ENCODE results near the gene RHCG. TPM values are rescaled to one million over a fixed set of nuclear protein-coding genes. Genes with fewer than 3 reads are reported as not detected.

RHCG gene
- total RNA-seq, 2 experiments from 2014 or later = not detected

DNA sequence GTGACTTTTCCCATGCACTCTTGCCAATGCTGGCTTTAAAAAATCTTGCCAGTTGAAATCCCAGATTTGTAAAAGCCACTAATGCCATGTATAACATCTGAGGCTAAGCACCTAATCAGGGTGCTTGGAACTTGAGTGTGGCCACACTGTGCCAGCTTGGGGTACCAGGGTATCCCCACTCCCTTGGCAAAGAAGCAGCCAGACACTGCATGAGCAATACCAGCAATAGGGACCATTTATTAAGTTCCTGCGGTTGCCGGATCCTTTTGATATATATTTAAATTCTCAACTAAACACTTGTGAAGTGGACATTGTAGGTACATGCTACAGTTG, 2.2 kb upstream of the RHCG start:
- Histone ChIP-seq H2AFZ (ENCODE audit: low read length) (no peak overlapping the region), H3K36me3 (ENCODE audit: insufficient read depth, low read length) (no peaks in the 10 kb centered on the region), H3K4me2 (ENCODE audit: low read length) (no peak overlapping the region), H3K4me3 (ENCODE audit: low read depth, low read length, poor library complexity, severe bottlenecking) (no peak overlapping the region), H3K9me2 (ENCODE audit: insufficient read depth, low read length) (no peaks in the 10 kb centered on the region), H3K9me3 (ENCODE audit: low read length) (no peaks in the 10 kb centered on the region), H3K4me1 (ENCODE audit: insufficient read depth, low read length, poor library complexity, severe bottlenecking) (no peaks in the 10 kb centered on the region), H3K27ac (ENCODE audit: low read depth, low read length, poor library complexity, severe bottlenecking) (no peak overlapping the region), H4K20me1 (ENCODE audit: insufficient read depth, low read length) (no peaks in the 10 kb centered on the region), H3K79me2 (ENCODE audit: insufficient read depth, low read depth, low read length) (no peaks in the 10 kb centered on the region)
- no peak for DNase-seq (ENCODE audit: low spot score)
- TF ChIP-seq EZH2phosphoT487 (IDR thresholded peaks at IDR 0.05; ENCODE audit: borderline replicate concordance, low read depth, low read length) = no peak
- TF ChIP-seq, protein P1, sequence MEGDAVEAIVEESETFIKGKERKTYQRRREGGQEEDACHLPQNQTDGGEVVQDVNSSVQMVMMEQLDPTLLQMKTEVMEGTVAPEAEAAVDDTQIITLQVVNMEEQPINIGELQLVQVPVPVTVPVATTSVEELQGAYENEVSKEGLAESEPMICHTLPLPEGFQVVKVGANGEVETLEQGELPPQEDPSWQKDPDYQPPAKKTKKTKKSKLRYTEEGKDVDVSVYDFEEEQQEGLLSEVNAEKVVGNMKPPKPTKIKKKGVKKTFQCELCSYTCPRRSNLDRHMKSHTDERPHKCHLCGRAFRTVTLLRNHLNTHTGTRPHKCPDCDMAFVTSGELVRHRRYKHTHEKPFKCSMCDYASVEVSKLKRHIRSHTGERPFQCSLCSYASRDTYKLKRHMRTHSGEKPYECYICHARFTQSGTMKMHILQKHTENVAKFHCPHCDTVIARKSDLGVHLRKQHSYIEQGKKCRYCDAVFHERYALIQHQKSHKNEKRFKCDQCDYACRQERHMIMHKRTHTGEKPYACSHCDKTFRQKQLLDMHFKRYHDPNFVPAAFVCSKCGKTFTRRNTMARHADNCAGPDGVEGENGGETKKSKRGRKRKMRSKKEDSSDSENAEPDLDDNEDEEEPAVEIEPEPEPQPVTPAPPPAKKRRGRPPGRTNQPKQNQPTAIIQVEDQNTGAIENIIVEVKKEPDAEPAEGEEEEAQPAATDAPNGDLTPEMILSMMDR (conservative IDR thresholded peaks at IDR 0.05; ENCODE audit: low read length) = no peak
- ChIA-PET CTCF (ENCODE audit: unreplicated experiment) (no interaction called here), POLR2A (no interaction called here)
- no TSS peak for BruUV-seq (replicated peaks)
- intact Hi-C loops (cut with micrococcal nuclease; ENCODE audit: unreplicated experiment) = no loop called here

DNA sequence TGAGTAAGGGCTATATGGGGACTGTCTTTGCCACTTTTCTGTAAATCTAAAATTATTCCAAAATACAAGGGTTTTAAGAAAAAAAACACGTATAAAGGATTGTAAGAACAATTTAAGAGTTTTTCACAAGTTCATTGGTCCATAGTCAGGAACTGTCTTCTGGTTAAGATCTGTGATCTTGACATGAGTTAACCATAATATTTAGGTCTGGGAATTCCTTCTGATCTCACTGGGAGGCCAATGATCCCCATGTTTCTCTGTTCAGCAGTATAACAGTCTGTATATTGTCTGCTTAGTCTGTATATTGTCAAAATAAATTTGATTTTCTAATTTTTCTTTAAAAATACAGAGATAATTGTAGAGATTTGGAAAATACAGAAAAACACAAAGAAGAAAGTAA, 848 bp upstream of the RHCG start:
- H3K4me2 ChIP-seq (ENCODE audit: low read length) = no peak overlapping the region
- CTCF ChIA-PET (ENCODE audit: unreplicated experiment) = no interaction called here
- no peaks in the 10 kb centered on the region for H3K36me3 ChIP-seq (ENCODE audit: insufficient read depth, low read length)
- DNase-seq (ENCODE audit: low spot score) = no peak
- TF ChIP-seq, protein P1 (conservative IDR thresholded peaks at IDR 0.05; ENCODE audit: low read length) = no peak
- TF ChIP-seq EZH2phosphoT487 (IDR thresholded peaks at IDR 0.05; ENCODE audit: borderline replicate concordance, low read depth, low read length) = no peak
- POLR2A ChIA-PET = no interaction called here
- H3K4me3 ChIP-seq (ENCODE audit: low read depth, low read length, poor library complexity, severe bottlenecking) = no peak overlapping the region
- intact Hi-C loops (cut with micrococcal nuclease; ENCODE audit: unreplicated experiment) = no loop called here
- no peaks in the 10 kb centered on the region for H3K9me3 ChIP-seq (ENCODE audit: low read length)
- H3K79me2 ChIP-seq (ENCODE audit: insufficient read depth, low read depth, low read length) = no peaks in the 10 kb centered on the region
- H4K20me1 ChIP-seq (ENCODE audit: insufficient read depth, low read length) = no peaks in the 10 kb centered on the region
- no peaks in the 10 kb centered on the region for H3K9me2 ChIP-seq (ENCODE audit: insufficient read depth, low read length)
- no peaks in the 10 kb centered on the region for H3K4me1 ChIP-seq (ENCODE audit: insufficient read depth, low read length, poor library complexity, severe bottlenecking)
- H2AFZ ChIP-seq (ENCODE audit: low read length) = no peak overlapping the region
- BruUV-seq (replicated peaks) = no TSS peak
- no peak overlapping the region for H3K27ac ChIP-seq (ENCODE audit: low read depth, low read length, poor library complexity, severe bottlenecking)

DNA sequence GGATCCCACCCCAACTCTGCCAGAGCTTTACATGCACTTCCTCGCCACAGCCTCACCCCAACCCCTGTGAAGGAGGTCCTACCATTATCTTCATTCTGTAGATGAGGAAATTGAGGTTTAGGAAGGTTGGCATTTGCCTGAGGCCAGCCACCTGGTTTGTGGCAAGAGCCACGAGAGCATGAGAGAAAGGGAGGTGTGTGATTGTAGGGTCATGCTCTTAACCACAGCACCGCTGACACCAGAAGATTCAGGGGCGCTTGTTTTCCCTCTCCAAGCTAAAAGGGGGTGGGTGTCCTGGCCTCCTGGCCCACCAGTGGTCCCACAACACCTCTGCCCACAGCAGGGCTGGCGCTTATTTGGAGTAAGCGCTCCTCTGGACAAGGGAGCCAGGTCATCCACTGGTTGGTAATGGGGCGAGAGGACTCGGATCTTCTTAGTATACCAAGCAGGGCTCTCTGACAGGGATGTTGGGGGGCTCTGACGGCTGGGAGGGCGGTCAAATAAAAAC, 691 bp downstream of the RHCG start:
- no peaks in the 10 kb centered on the region for H3K4me1 ChIP-seq (ENCODE audit: insufficient read depth, low read length, poor library complexity, severe bottlenecking)
- H3K27ac ChIP-seq (ENCODE audit: low read depth, low read length, poor library complexity, severe bottlenecking) = no peak overlapping the region
- no peak overlapping the region for H3K4me3 ChIP-seq (ENCODE audit: low read depth, low read length, poor library complexity, severe bottlenecking)
- no TSS peak for BruUV-seq (replicated peaks)
- intact Hi-C loops (cut with micrococcal nuclease; ENCODE audit: unreplicated experiment) = no loop called here
- no peak for TF ChIP-seq EZH2phosphoT487 (IDR thresholded peaks at IDR 0.05; ENCODE audit: borderline replicate concordance, low read depth, low read length)
- TF ChIP-seq, protein P1 (conservative IDR thresholded peaks at IDR 0.05; ENCODE audit: low read length) = no peak
- H3K36me3 ChIP-seq (ENCODE audit: insufficient read depth, low read length) = no peaks in the 10 kb centered on the region
- no peak overlapping the region for H3K4me2 ChIP-seq (ENCODE audit: low read length)
- POLR2A ChIA-PET = no interaction called here
- DNase-seq (ENCODE audit: low spot score) = no peak
- no peaks in the 10 kb centered on the region for H3K9me2 ChIP-seq (ENCODE audit: insufficient read depth, low read length)
- H2AFZ ChIP-seq (ENCODE audit: low read length) = no peak overlapping the region
- no peaks in the 10 kb centered on the region for H3K9me3 ChIP-seq (ENCODE audit: low read length)
- H4K20me1 ChIP-seq (ENCODE audit: insufficient read depth, low read length) = no peaks in the 10 kb centered on the region
- no peaks in the 10 kb centered on the region for H3K79me2 ChIP-seq (ENCODE audit: insufficient read depth, low read depth, low read length)
- CTCF ChIA-PET (ENCODE audit: unreplicated experiment) = no interaction called here

All from OCI-LY7 (cell line).